GM21619 (cell line): ENCODE measurements around the gene KRT32.

Experiments used
- ATAC-seq: cut with Tn5 transposase; IDR thresholded peaks from one replicate; pipeline ENCODE4 v1.9.1; 2021; ENCODE audit not compliant: unreplicated experiment

Gene KRT32

GRCh38 chr17:41492771-41493170 is 25.6 kb upstream of the KRT32 start:
- ATAC-seq: no peak

GRCh38 chr17:41492351-41492750 is 25.2 kb upstream of the KRT32 start:
- no peak for ATAC-seq

- ATAC-seq: no peak
Observed at GRCh38 chr17:41491476-41491875, 24.3 kb upstream of the KRT32 start.

- ATAC-seq: no peak
Observed at GRCh38 chr17:41490000-41490990, 23.1 kb upstream of the KRT32 start.

GRCh38 chr17:41489531-41489930 is 22.3 kb upstream of the KRT32 start, which contains the start of gene KRT36:
KRT36 (minus strand) TSS chr17:41489910; CDS start chr17:41489864, 46 bp downstream.
- no peak for ATAC-seq

- ATAC-seq: no peak
Observed at GRCh38 chr17:41486809-41487530, 19.8 kb upstream of the KRT32 start.

- no peak for ATAC-seq
Observed at GRCh38 chr17:41486316-41486715, 19.1 kb upstream of the KRT32 start.

- ATAC-seq: no peak
Observed at GRCh38 chr17:41484920-41485904, 18.0 kb upstream of the KRT32 start.

GRCh38 chr17:41483991-41484826 is 17.0 kb upstream of the KRT32 start:
- no peak for ATAC-seq

- ATAC-seq: no peak
Observed at GRCh38 chr17:41483531-41483930, 16.3 kb upstream of the KRT32 start.

GRCh38 chr17:41481036-41481435 is 13.8 kb upstream of the KRT32 start, which contains the start of gene KRT35:
KRT35 (minus strand) TSS chr17:41481151; CDS start chr17:41481097, 54 bp downstream.
- ATAC-seq: no peak

- no peak for ATAC-seq
Observed at GRCh38 chr17:41480581-41480980, 13.4 kb upstream of the KRT32 start.

- ATAC-seq: no peak
Observed at GRCh38 chr17:41480136-41480535, 12.9 kb upstream of the KRT32 start.

- no peak for ATAC-seq
Observed at GRCh38 chr17:41478237-41478636, 11.1 kb upstream of the KRT32 start.

- no peak for ATAC-seq
Observed at GRCh38 chr17:41476866-41477815, 10.0 kb upstream of the KRT32 start.

- no peak for ATAC-seq
Observed at GRCh38 chr17:41475421-41475820, 8.2 kb upstream of the KRT32 start.

- no peak for ATAC-seq
Observed at GRCh38 chr17:41474863-41475262, 7.7 kb upstream of the KRT32 start.

GRCh38 chr17:41468346-41468745 is 1.2 kb upstream of the KRT32 start:
- no peak for ATAC-seq

GRCh38 chr17:41467561-41467960 is 375 bp upstream of the KRT32 start:
- no peak for ATAC-seq
